Activated CD8-positive, alpha-beta T cell treated with anti-CD3 and anti-CD28 coated beads for 36 hours (primary cell): ENCODE results near the gene NBAS. TPM values are rescaled to one million over a fixed set of nuclear protein-coding genes. Genes with fewer than 3 reads are reported as not detected.

ENCODE experiments used
- ATAC-seq: fragments of 200-7000 bp; cut with Tn5 transposase; one replicate; pipeline ENCODE4 v1.10.0; 2021; ENCODE audit warnings: mild to moderate bottlenecking, moderate library complexity
- CTCF ChIA-PET: fragments of 350-600 bp; sonication (Branson Sonifier 250); formaldehyde crosslinking; loops from one replicate; lab custom pipeline; 2021; ENCODE audit warnings: antibody characterized with exemption; lab: Charles Lee
- POLR2A ChIA-PET: fragments of 350-600 bp; sonication (Branson Sonifier 250); formaldehyde crosslinking; loops from one replicate; lab custom pipeline; 2021; ENCODE audit warnings: antibody characterized with exemption; lab: Charles Lee
- DNase-seq: peaks from one replicate; pipeline ENCODE4 v3.0.0-alpha.2; 2020
- H3K27ac Mint-ChIP-seq: one replicate; pipeline ENCODE4 v1.8.0; 2021; ENCODE audit warnings: mild to moderate bottlenecking, mixed read lengths
- H3K27me3 Mint-ChIP-seq: one replicate; pipeline ENCODE4 v1.8.0; 2021; ENCODE audit warnings: mixed read lengths
- H3K36me3 Mint-ChIP-seq: one replicate; pipeline ENCODE4 v1.8.0; 2021; ENCODE audit warnings: low read depth, mixed read lengths
- H3K4me1 Mint-ChIP-seq: one replicate; pipeline ENCODE4 v1.8.0; 2021; ENCODE audit warnings: low read depth, mixed read lengths
- H3K4me3 Mint-ChIP-seq: one replicate; pipeline ENCODE4 v1.8.0; 2021; ENCODE audit warnings: mild to moderate bottlenecking, moderate library complexity, mixed read lengths
- H3K9me3 Mint-ChIP-seq: one replicate; pipeline ENCODE4 v1.8.0; 2021; ENCODE audit warnings: mixed read lengths
- intact Hi-C: fragments of 100-400 bp; cut with micrococcal nuclease; formaldehyde crosslinking; loops from one replicate; pipeline ENCODE4 v1.10.0; 2022
- total RNA-seq, 2 experiments: library from RNA; stranded (reverse); gene quantifications; one replicate each; pipeline ENCODE4 v1.2.3, GENCODE V29; 2021
- TF ChIP-seq, protein P1 (sequence below): fragments of 200-600 bp; IDR thresholded peaks from one replicate; pipeline ENCODE4 v1.8.0; 2022; ENCODE audit warnings: antibody characterized with exemption, mild to moderate bottlenecking

Gene NBAS
- total RNA-seq, 2 experiments from 2014 or later: 40.9 to 41.9 TPM

DNA sequence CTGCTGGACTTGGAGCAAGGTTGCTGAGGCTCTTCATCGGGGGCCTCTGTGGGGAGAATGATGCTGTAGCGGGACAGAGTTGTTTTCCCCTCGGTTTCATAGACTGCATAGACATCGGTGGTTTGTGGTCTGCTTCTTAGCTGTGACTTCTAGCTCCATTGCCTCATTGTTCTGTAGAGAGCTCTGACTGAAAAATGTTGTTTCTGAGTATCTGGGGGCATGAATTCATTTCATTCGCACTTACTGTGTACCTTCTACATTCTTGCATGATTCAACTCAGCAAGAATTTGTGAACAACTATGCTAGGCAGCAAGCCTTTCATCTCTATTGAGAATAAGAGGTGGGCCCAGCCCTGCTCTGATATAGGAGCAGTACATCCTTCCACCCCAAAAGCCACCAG is 406.8 kb downstream of the NBAS start:
- no peaks in the 10 kb centered on the region for H3K9me3 Mint-ChIP-seq
- peak; percentile 22 for DNase-seq
- H3K4me1 Mint-ChIP-seq: peaks cover 11% of the 10 kb centered on the region
- TF ChIP-seq, protein P1, sequence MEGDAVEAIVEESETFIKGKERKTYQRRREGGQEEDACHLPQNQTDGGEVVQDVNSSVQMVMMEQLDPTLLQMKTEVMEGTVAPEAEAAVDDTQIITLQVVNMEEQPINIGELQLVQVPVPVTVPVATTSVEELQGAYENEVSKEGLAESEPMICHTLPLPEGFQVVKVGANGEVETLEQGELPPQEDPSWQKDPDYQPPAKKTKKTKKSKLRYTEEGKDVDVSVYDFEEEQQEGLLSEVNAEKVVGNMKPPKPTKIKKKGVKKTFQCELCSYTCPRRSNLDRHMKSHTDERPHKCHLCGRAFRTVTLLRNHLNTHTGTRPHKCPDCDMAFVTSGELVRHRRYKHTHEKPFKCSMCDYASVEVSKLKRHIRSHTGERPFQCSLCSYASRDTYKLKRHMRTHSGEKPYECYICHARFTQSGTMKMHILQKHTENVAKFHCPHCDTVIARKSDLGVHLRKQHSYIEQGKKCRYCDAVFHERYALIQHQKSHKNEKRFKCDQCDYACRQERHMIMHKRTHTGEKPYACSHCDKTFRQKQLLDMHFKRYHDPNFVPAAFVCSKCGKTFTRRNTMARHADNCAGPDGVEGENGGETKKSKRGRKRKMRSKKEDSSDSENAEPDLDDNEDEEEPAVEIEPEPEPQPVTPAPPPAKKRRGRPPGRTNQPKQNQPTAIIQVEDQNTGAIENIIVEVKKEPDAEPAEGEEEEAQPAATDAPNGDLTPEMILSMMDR: no peak
- ChIA-PET CTCF (interaction anchor here (1.2 to 1.5 kb wide), 2 partner anchors 9 to 250 kb away, joined by 3 to 4 read pairs; no protein-coding TSS in a partner anchor), POLR2A (no interaction called here)
- intact Hi-C loops: no loop called here
- no peak overlapping the region for H3K4me3 Mint-ChIP-seq
- no peak overlapping the region for H3K27ac Mint-ChIP-seq
- peak; percentile 71 for ATAC-seq
- peaks cover 4% of the 10 kb centered on the region for H3K27me3 Mint-ChIP-seq
- no peaks in the 10 kb centered on the region for H3K36me3 Mint-ChIP-seq

DNA sequence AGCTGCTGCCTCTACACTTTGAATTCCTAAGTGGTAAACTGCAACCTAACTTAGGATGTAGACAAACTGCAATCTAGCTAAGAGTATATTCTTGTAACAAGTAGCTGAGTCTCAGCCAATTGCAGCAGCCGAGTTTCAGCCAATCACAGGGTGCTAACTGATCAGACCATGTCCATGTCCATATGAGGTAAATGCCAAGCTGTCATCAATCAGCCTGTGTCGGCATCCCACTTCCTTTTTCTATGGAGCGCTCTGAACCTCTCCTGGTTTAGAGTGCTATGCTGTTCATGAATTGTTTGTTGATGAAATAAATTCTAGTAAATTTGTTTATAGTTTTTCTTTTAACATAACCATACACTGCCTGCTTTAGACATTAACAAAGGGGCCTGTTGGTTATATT is 408.8 kb downstream of the NBAS start:
- Mint-ChIP-seq H3K9me3 (no peaks in the 10 kb centered on the region), H3K4me3 (no peak overlapping the region), H3K36me3 (no peaks in the 10 kb centered on the region), H3K27ac (no peak overlapping the region), H3K4me1 (peaks cover 11% of the 10 kb centered on the region), H3K27me3 (peaks cover 4% of the 10 kb centered on the region)
- intact Hi-C loops: no loop called here
- CTCF ChIA-PET: interaction anchor here (1.4 kb wide), 1 partner anchor 9 kb away, joined by 5 read pairs; no protein-coding TSS in a partner anchor
- TF ChIP-seq, protein P1: no peak
- no peak for ATAC-seq
- POLR2A ChIA-PET: no interaction called here
- DNase-seq: no peak

DNA sequence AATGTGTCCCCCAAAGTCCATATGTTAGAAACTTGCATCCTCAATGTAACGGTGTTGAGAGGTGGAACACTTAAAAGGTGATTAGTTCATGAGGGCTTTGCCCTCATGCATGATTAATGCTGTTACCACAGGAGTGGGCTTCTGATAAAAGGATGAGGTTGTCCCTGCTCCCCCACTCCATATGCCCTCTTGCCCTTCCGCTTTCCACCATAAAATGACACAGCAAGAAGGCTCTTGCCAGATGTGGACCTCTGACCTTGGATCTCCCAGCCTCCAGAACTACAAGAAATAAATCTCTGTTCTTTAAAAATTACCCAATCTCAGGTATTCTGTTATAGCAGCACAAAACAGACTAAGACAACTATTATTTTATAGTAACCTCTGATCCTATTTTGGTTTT is 412.1 kb downstream of the NBAS start:
- Mint-ChIP-seq H3K9me3 (no peaks in the 10 kb centered on the region), H3K27ac (no peak overlapping the region), H3K4me3 (no peak overlapping the region), H3K4me1 (no peaks in the 10 kb centered on the region), H3K27me3 (peaks cover 1% of the 10 kb centered on the region), H3K36me3 (no peaks in the 10 kb centered on the region)
- DNase-seq: no peak
- intact Hi-C loops: no loop called here
- no peak for ATAC-seq
- TF ChIP-seq, protein P1: no peak
- POLR2A ChIA-PET: no interaction called here
- CTCF ChIA-PET: no interaction called here

DNA sequence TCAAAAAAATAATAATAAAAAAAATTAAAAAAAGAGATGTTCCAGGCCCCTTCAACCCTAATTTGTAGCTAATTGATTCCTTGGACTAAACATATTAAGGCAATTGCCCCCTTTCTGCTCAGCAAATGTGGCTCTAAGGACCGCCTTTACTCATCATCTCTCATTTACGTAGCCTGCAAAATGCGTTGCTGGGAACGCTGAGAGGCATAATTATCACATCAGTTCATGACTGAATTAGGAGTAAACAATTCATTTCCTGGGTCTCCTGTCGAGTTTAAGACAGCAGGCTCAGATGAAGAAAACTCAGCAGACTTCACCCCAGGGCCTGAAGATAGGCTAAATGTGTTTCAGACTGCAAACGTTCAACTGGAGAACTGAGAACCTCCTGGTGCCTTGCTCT is 413.5 kb downstream of the NBAS start:
- ATAC-seq (no peak), DNase-seq (no peak)
- TF ChIP-seq, protein P1: no peak
- Mint-ChIP-seq H3K36me3 (no peaks in the 10 kb centered on the region), H3K9me3 (no peaks in the 10 kb centered on the region), H3K4me3 (no peak overlapping the region), H3K27me3 (peaks cover 1% of the 10 kb centered on the region), H3K4me1 (peaks cover 6% of the 10 kb centered on the region), H3K27ac (no peak overlapping the region)
- ChIA-PET POLR2A (no interaction called here), CTCF (no interaction called here)
- intact Hi-C loops: no loop called here

DNA sequence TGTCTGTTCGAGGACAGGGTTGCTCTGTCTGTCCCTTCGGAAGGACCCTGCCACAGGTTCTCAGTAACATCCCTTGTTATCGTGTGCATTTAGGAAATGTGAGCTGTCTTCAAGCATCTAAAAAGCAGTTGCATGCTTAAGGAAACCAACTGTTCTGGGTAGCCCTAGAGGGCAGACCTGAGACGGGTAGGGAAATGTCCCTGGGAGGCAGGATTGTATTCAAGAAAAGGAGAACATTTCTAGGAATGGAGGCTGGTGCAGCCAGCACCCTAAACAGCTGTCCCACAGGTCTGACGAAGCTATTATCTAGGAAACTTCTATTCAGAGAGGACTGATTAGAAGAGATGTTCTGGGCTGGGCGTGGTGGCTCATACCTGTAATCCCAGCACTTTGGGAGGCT is 414.2 kb downstream of the NBAS start:
- H3K27me3 Mint-ChIP-seq: peaks cover 1% of the 10 kb centered on the region
- DNase-seq (no peak), ATAC-seq (no peak)
- peaks cover 12% of the 10 kb centered on the region for H3K4me1 Mint-ChIP-seq
- no peak overlapping the region for H3K27ac Mint-ChIP-seq
- intact Hi-C loops: no loop called here
- no peaks in the 10 kb centered on the region for H3K9me3 Mint-ChIP-seq
- ChIA-PET CTCF (no interaction called here), POLR2A (interaction anchor here (0.6 kb wide), 1 partner anchor 12 kb away, joined by 4 read pairs; no protein-coding TSS in a partner anchor)
- H3K36me3 Mint-ChIP-seq: no peaks in the 10 kb centered on the region
- H3K4me3 Mint-ChIP-seq: no peak overlapping the region
- TF ChIP-seq, protein P1: no peak
